ENCODE measurements around the gene ZNF610. TPM values are rescaled to one million over a fixed set of nuclear protein-coding genes. Genes with fewer than 3 reads are reported as not detected.
A peak's percentile ranks its signal among the peaks of the same experiment; 100 is the strongest.
"Not testable (repeated sequence)": the region's sequence is repeated elsewhere in the genome, so short reads cannot be mapped to it uniquely, and the experiment has no call there.

The ZNF610 gene
- total RNA-seq, 1 donor from 2014 or later: 5.7 TPM

GRCh38 chr19:52331757-52332156, 4.3 kb upstream of the ZNF610 start:
- no peak overlapping the region for H3K4me2 ChIP-seq (ENCODE audit: low read length)
- DNase-seq (ENCODE audit: low read depth) (peak; percentile 19), FAIRE-seq (no peak)
- no peak for TF ChIP-seq EZH2 (IDR thresholded peaks at IDR 0.05; ENCODE audit: insufficient read depth, low read length)
- TF ChIP-seq CTCF (IDR thresholded peaks at IDR 0.05; ENCODE audit: insufficient read depth, low read depth, low read length): no peak
- Mint-ChIP-seq H3K4me3 (ENCODE audit: unreplicated experiment) (no peak overlapping the region), H3K9me3 (ENCODE audit: unreplicated experiment) (peaks cover 43% of the 10 kb centered on the region), H3K4me1 (ENCODE audit: low read depth, unreplicated experiment) (no peaks in the 10 kb centered on the region), H3K27ac (ENCODE audit: unreplicated experiment) (no peak overlapping the region), H3K36me3 (ENCODE audit: low read depth, unreplicated experiment) (peaks cover 9% of the 10 kb centered on the region), H3K27me3 (ENCODE audit: low read depth, unreplicated experiment) (no peaks in the 10 kb centered on the region)
- H3K36me3 ChIP-seq (ENCODE audit: insufficient read depth, low read length): no peaks in the 10 kb centered on the region
- no peak overlapping the region for H3K4me3 ChIP-seq (ENCODE audit: insufficient read depth, low read depth, low read length)
- H3K9ac ChIP-seq (ENCODE audit: low read length): no peak overlapping the region
- no peaks in the 10 kb centered on the region for H3K27me3 ChIP-seq (ENCODE audit: insufficient read depth, low read length)
- H3K9me3 ChIP-seq (ENCODE audit: insufficient read depth, low read depth, low read length): peaks cover 33% of the 10 kb centered on the region
- H3K79me2 ChIP-seq (ENCODE audit: insufficient read depth, low read length): peaks cover 3% of the 10 kb centered on the region
- H4K20me1 ChIP-seq (ENCODE audit: insufficient read depth, low read length): no peaks in the 10 kb centered on the region
- no peaks in the 10 kb centered on the region for H3K4me1 ChIP-seq (ENCODE audit: insufficient read depth, low read length)
- no peak overlapping the region for H3K27ac ChIP-seq (ENCODE audit: low read depth, low read length)
- no peak overlapping the region for H2AFZ ChIP-seq (ENCODE audit: low read depth, low read length)

GRCh38 chr19:52335768-52336116, 301 bp upstream of the ZNF610 start:
- Histone ChIP-seq H3K4me1 (ENCODE audit: insufficient read depth, low read length) (no peaks in the 10 kb centered on the region), H3K4me3 (ENCODE audit: insufficient read depth, low read depth, low read length) (peak overlapping the region; percentile 95), H3K79me2 (ENCODE audit: insufficient read depth, low read length) (peaks cover 3% of the 10 kb centered on the region), H3K27ac (ENCODE audit: low read depth, low read length) (peak overlapping the region; percentile 90), H3K27me3 (ENCODE audit: insufficient read depth, low read length) (no peaks in the 10 kb centered on the region), H3K36me3 (ENCODE audit: insufficient read depth, low read length) (no peaks in the 10 kb centered on the region), H4K20me1 (ENCODE audit: insufficient read depth, low read length) (no peaks in the 10 kb centered on the region), H3K9ac (ENCODE audit: low read length) (peak overlapping the region; percentile 98), H3K9me3 (ENCODE audit: insufficient read depth, low read depth, low read length) (peaks cover 25% of the 10 kb centered on the region), H3K4me2 (ENCODE audit: low read length) (peak overlapping the region; percentile 100), H2AFZ (ENCODE audit: low read depth, low read length) (peak overlapping the region; percentile 86)
- peak overlapping the region; percentile 99 for H3K4me3 Mint-ChIP-seq (ENCODE audit: unreplicated experiment)
- FAIRE-seq (no peak), DNase-seq (ENCODE audit: low read depth) (no peak)
- H3K36me3 Mint-ChIP-seq (ENCODE audit: low read depth, unreplicated experiment): peaks cover 21% of the 10 kb centered on the region
- H3K27ac Mint-ChIP-seq (ENCODE audit: unreplicated experiment): peak overlapping the region; percentile 93
- H3K4me1 Mint-ChIP-seq (ENCODE audit: low read depth, unreplicated experiment): no peaks in the 10 kb centered on the region
- no peak for TF ChIP-seq CTCF (IDR thresholded peaks at IDR 0.05; ENCODE audit: insufficient read depth, low read depth, low read length)
- TF ChIP-seq EZH2 (IDR thresholded peaks at IDR 0.05; ENCODE audit: insufficient read depth, low read length): no peak
- peaks cover 26% of the 10 kb centered on the region for H3K9me3 Mint-ChIP-seq (ENCODE audit: unreplicated experiment)
- H3K27me3 Mint-ChIP-seq (ENCODE audit: low read depth, unreplicated experiment): no peaks in the 10 kb centered on the region

- DNase-seq (ENCODE audit: low read depth) (peak; percentile 5), FAIRE-seq (no peak)
- Mint-ChIP-seq H3K9me3 (ENCODE audit: unreplicated experiment) (peaks cover 16% of the 10 kb centered on the region), H3K4me3 (ENCODE audit: unreplicated experiment) (peak overlapping the region; percentile 99), H3K27me3 (ENCODE audit: low read depth, unreplicated experiment) (no peaks in the 10 kb centered on the region), H3K36me3 (ENCODE audit: low read depth, unreplicated experiment) (peaks cover 22% of the 10 kb centered on the region), H3K4me1 (ENCODE audit: low read depth, unreplicated experiment) (no peaks in the 10 kb centered on the region), H3K27ac (ENCODE audit: unreplicated experiment) (peak overlapping the region; percentile 93)
- Histone ChIP-seq H3K4me1 (ENCODE audit: insufficient read depth, low read length) (no peaks in the 10 kb centered on the region), H3K27ac (ENCODE audit: low read depth, low read length) (peak overlapping the region; percentile 90), H3K36me3 (ENCODE audit: insufficient read depth, low read length) (no peaks in the 10 kb centered on the region), H3K79me2 (ENCODE audit: insufficient read depth, low read length) (peaks cover 3% of the 10 kb centered on the region), H2AFZ (ENCODE audit: low read depth, low read length) (peak overlapping the region; percentile 86), H3K4me3 (ENCODE audit: insufficient read depth, low read depth, low read length) (peak overlapping the region; percentile 95), H3K9ac (ENCODE audit: low read length) (peak overlapping the region; percentile 98), H4K20me1 (ENCODE audit: insufficient read depth, low read length) (no peaks in the 10 kb centered on the region), H3K4me2 (ENCODE audit: low read length) (peak overlapping the region; percentile 100), H3K9me3 (ENCODE audit: insufficient read depth, low read depth, low read length) (peaks cover 14% of the 10 kb centered on the region), H3K27me3 (ENCODE audit: insufficient read depth, low read length) (no peaks in the 10 kb centered on the region)
- TF ChIP-seq CTCF (IDR thresholded peaks at IDR 0.05; ENCODE audit: insufficient read depth, low read depth, low read length) (no peak), EZH2 (IDR thresholded peaks at IDR 0.05; ENCODE audit: insufficient read depth, low read length) (no peak)
Observed at GRCh38 chr19:52336791-52337381, 843 bp downstream of the ZNF610 start.

GRCh38 chr19:52339022-52339421, 3.0 kb downstream of the ZNF610 start:
- H3K27me3 ChIP-seq (ENCODE audit: insufficient read depth, low read length); H3K4me3 Mint-ChIP-seq (ENCODE audit: unreplicated experiment); H3K4me3 ChIP-seq (ENCODE audit: insufficient read depth, low read depth, low read length); H3K27ac ChIP-seq (ENCODE audit: low read depth, low read length); FAIRE-seq; DNase-seq (ENCODE audit: low read depth); H3K79me2 ChIP-seq (ENCODE audit: insufficient read depth, low read length); H3K36me3 ChIP-seq (ENCODE audit: insufficient read depth, low read length); H3K4me1 ChIP-seq (ENCODE audit: insufficient read depth, low read length); H3K4me2 ChIP-seq (ENCODE audit: low read length); H2AFZ ChIP-seq (ENCODE audit: low read depth, low read length); H3K9ac ChIP-seq (ENCODE audit: low read length); H3K9me3 Mint-ChIP-seq (ENCODE audit: unreplicated experiment); H4K20me1 ChIP-seq (ENCODE audit: insufficient read depth, low read length); H3K27ac Mint-ChIP-seq (ENCODE audit: unreplicated experiment); H3K4me1 Mint-ChIP-seq (ENCODE audit: low read depth, unreplicated experiment); H3K27me3 Mint-ChIP-seq (ENCODE audit: low read depth, unreplicated experiment): not testable (repeated sequence)
- peaks cover 29% of the 10 kb centered on the region for H3K36me3 Mint-ChIP-seq (ENCODE audit: low read depth, unreplicated experiment)
- peaks cover 12% of the 10 kb centered on the region for H3K9me3 ChIP-seq (ENCODE audit: insufficient read depth, low read depth, low read length)
